Measurements from ENCODE around the gene TRIM56.
A peak's percentile ranks its signal among the peaks of the same experiment; 100 is the strongest.
"Not testable (repeated sequence)": the region's sequence is repeated elsewhere in the genome, so short reads cannot be mapped to it uniquely, and the experiment has no call there.

TRIM56 gene

DNA sequence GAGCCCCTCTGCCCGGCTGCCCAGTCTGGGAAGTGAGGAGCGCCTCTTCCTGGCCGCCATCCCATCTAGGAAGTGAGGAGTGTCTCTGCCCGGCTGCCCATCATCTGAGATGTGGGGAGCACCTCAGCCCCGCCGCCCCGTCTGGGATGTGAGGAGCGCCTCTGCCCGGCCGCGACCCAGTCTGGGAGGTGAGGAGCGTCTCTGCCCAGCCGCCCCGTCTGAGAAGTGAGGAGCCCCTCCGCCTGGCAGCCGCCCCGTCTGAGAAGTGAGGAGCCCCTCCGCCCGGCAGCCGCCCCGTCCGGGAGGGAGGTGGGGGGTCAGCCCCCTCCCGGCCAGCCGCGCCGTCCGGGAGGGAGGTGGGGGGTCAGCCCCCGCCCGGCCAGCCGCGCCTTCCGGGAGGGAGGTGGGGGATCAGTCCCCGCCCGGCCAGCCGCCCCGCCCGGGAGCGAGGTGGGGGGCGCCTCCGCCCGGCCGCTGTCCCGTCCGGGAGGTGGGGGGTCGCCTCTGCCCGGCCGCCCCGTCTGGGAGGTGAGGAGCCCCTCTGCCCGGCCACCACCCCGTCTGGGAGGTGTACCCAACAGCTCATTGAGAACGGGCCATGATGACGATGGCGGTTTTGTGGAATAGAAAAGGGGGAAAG is 7.1 kb downstream of the TRIM56 start:
- not testable (repeated sequence) for DNase-seq

- no peak for DNase-seq
Measured at GRCh38 chr7:101093906-101094305, 8.6 kb downstream of the TRIM56 start.

DNA sequence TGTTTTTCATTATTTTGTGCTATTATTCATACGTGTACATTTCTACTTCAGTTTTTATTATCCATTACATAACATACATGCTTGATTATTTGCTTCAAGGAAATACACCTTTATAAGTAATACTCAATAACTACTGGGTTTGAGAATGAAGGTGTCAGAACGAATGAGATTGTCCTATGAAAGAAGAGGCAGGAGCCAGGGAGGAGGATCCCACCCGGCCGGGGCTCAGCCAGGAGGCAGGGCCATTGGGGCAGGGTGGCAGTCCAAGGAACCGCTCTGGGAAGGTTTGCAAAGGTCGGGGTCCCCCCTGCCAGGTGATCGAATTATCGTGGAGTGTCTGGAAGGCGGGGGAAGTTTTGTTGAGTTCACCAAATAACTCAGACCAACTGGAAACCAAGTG is 9.1 kb downstream of the TRIM56 start:
- DNase-seq = no peak

- DNase-seq = peak; percentile 12
Measured at GRCh38 chr7:101094791-101095375, 9.6 kb downstream of the TRIM56 start.

- DNase-seq = no peak
Measured at GRCh38 chr7:101096331-101096956, 11.2 kb downstream of the TRIM56 start.

DNA sequence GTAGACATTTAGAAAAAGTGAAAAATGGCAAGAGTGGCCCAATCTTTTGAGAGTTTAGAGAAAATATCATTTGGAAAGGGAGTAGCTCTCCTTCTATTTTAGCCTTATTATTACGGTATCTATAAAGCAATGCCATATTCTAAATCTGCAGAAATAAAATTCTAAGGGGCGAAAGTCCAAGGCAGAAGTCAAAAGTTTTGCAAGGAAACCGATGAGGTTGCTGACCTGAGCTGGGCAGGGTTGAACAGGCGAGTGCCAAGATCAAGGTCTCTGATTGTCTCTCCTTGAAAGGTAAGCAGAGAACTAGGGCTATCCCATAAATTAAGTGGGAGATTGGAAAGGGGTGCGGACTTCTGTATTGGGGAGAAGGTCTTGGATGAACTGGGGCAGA is 11.7 kb downstream of the TRIM56 start:
- no peak for DNase-seq

- no peak for DNase-seq
Measured at GRCh38 chr7:101097561-101097960, 12.3 kb downstream of the TRIM56 start.

GRCh38 chr7:101099969-101100781 is 14.9 kb downstream of the TRIM56 start:
- no peak for DNase-seq

GRCh38 chr7:101100858-101101847 is 15.9 kb downstream of the TRIM56 start:
- no peak for DNase-seq

DNA sequence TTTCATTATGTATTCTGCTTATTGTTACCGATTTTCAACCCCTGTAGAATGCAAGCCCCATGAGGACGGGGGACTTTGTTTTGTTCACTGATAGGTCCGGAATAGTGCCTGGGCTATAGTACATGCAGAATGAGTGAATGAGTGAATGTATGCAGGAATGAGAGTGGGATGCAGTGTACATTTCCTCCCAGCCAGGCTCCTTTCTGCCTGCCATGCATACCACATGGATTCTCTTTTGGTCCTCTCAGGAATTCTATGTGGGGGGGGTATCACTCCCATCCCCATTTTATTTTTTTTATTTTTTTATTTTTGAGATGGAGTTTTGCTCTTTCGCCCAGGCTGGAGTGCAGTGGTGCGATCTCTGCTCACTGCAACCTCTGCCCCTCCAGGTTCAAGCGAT is 16.7 kb downstream of the TRIM56 start:
- no peak for DNase-seq

- DNase-seq = not testable (repeated sequence)
Measured at GRCh38 chr7:101103701-101104100, 18.4 kb downstream of the TRIM56 start.

DNA sequence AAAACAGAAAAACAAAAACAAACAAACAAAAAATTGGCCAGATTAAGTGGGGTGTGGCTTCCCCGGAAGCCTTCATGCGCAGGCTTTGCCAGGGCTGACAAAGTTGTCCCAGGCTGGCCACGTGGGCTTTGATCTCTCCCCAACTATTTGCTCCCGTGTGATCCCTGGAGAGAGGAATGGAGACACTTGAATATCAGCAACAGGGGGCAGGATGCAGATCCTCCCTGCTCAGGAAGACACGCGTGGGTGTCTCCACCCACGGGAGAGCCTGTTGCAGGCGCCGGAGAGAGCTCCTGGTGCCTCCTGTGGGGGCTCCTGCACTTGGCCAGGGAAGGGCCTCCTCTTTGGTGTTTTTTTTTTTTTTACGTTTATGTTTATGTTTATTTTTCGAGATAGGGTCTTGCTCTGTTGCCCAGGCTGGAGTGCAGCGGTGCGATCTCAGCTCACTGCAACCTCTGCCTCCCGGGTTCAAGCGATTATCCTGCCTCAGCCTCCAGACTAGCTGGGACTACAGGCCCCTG is 19.0 kb downstream of the TRIM56 start:
- no peak for DNase-seq

DNA sequence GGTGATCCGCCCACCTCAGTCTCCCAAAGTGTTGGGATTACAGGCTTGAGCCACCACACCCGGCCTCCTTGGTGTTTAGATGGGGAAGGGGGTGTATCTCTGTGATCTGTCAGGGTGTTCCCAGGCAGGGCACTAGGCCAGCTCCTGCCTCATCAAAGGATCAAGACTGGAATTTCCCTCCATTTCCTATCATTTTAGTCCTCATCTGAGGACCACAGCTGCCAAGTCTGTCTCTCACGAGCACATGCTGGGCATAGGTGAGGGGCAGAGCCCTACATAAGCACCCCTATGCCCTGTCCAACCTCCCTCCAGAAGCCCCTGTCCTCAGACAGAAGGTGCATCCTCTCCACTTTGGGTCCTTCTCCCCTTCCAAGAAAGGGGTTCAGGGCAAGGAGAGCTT is 19.5 kb downstream of the TRIM56 start:
- DNase-seq = no peak

DNA sequence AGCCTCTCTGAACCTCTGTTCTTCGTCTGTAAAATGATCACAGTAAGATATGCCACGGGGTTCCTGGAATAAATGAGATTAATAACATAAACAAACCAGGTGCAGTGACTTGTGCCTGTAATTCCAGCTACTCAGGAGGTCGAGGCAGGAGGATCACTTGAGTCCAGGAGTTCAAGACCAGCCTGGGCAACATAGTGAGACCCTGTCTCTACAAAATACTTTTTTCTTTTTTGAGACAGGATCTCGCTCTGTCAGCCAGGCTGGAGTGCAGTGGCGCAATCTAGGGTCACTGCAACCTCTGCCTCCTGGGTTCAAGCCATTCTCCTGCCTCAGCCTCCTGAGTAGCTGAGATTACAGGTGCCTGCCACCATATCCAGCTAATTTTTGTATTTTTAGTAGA is 20.0 kb downstream of the TRIM56 start:
- DNase-seq = not testable (repeated sequence)

- DNase-seq = no peak
Measured at GRCh38 chr7:101106386-101106785, 21.1 kb downstream of the TRIM56 start.

DNA sequence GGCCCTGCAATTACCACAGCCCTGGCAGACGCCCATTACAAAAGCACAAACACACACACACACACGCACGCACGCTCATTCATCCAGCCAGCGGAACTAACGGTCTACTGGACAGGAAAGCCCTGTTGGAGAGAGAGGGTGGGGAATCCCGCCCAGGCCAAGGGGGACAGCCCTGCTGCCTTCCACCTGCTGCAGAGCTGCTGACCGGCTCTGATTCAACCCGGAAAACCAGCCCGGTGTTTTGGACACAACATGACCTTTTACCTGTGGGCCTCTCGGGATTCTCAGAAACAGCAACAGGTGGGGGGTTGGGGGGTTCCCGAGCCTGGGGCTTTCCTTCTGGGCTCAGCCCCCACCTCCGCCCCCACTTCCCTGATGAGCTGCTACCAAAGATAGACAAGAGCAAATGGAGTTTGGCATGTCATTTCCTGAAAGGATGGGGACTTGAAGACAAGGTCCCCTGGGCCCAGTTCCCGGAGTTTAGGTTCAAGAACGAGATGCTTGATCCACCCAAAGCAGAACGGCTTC is 23.1 kb downstream of the TRIM56 start:
- DNase-seq = no peak

DNA sequence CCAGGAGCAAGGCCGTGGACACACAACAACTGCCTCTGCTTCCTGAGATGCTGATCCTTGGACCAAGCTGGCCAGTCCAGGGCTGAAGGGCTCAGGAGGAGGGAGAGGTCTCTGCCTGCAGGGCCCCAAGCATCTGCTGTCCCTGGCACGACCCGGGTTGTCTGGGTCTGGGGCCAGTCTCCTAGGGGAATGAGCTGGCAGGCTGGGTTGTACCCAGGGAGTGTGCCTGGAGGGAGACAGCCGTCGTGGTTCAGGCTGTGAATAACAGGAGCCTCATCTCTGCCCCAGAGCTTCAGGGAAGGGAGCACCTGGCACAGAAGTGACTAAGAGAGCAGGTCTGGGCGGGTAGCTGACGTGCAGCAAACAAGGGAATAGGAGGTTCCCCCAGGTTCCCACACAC is 23.7 kb downstream of the TRIM56 start:
- no peak for DNase-seq

- no peak for DNase-seq
Measured at GRCh38 chr7:101109368-101109767, 24.1 kb downstream of the TRIM56 start.

DNA sequence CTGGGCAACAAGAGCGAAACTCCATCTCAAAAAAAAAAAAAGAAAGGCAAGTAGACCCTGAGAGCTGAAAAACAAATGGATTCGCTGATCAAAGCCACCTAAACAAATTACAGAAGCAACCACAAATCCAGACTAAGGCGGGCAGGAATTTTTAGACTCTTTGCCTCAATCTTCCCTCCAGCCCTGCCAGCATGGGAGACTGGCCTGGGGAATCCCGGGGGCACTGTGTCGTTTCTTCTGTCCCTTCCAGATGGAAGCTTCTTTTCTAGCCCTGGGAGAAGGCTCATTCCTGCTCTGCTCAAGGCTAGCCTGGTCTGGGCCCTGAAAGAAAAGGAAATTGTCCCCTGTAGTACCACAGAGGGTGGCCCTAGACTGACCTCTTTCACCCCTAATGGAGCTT is 26.0 kb downstream of the TRIM56 start:
- DNase-seq = no peak

DNA sequence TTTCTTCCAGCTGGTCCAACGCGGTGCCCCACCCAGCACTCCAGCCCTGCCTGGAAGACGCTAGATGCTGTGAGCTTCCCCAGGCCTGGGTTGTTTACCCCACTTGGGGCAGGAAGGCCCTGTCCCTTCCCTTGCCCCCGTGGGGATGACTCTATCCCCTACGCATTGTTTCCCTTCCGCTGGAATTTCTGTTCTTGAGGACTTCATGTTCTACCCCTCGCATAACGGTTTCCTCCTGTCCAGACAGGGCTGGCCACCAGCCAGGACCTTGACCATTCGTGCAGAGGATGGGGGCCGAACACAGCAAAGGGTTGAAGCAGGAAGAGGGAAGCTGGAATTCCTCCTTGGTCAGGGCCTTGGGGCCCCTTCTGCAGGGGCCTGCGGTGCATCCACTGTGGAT is 27.0 kb downstream of the TRIM56 start:
- no peak for DNase-seq

GRCh38 chr7:101113140-101113539 is 27.9 kb downstream of the TRIM56 start:
- not testable (repeated sequence) for DNase-seq

GRCh38 chr7:101113836-101114235 is 28.6 kb downstream of the TRIM56 start:
- DNase-seq = no peak
